Sigmoid colon (tissue), 7 donors: Measurements from ENCODE around the gene TTC22. TPM values are rescaled to one million over a fixed set of nuclear protein-coding genes. Genes with fewer than 3 reads are reported as not detected.

ENCODE experiments used
- DNase-seq: peaks from one replicate; pipeline ENCODE4 v3.0.0-alpha.2; 2019
- H3K27ac ChIP-seq, 4 donors: fragments of 200-600 bp; sonication (generic); one replicate each; pipeline ENCODE4 v1.5.1; 2016 to 2019; ENCODE audit warnings: mild to moderate bottlenecking in 1 of 4
- H3K27me3 ChIP-seq, 3 donors: fragments of 200-600 bp; sonication (generic); one replicate each; pipeline ENCODE4 v1.5.1; 2019; ENCODE audit warnings: mild to moderate bottlenecking in 1 of 3
- H3K36me3 ChIP-seq, 4 donors: fragments of 200-600 bp; sonication (generic); one replicate each; pipeline ENCODE4 v1.5.1; 2016 to 2019
- H3K4me1 ChIP-seq, 4 donors: fragments of 200-600 bp; sonication (generic); one replicate each; pipeline ENCODE4 v1.5.1; 2017 to 2019
- H3K4me3 ChIP-seq, 4 donors: fragments of 200-600 bp; sonication (generic); one replicate each; pipeline ENCODE4 v1.5.1; 2017 to 2019; ENCODE audit warnings: mild to moderate bottlenecking in 2 of 4, moderate library complexity in 1 of 4
- H3K9me3 ChIP-seq, 4 donors: fragments of 200-600 bp in 3 of 4; sonication (generic) in 3 of 4; one replicate each; pipeline versions ENCODE4 v1.5.1 to v1.6.1; 2013 to 2019
- CTCF ChIP-seq, 4 experiments: fragments of 450-650 bp in 3 of 4; fragments of 200-600 bp in 1 of 4; IDR thresholded peaks; one replicate each; pipeline ENCODE4 v1.5.1; 2016 to 2019; ENCODE audit warnings: antibody characterized with exemption in 4 of 4, mild to moderate bottlenecking in 3 of 4, moderate library complexity in 2 of 4
- EP300 ChIP-seq, 4 donors: sonication (generic); formaldehyde crosslinking; IDR thresholded peaks; one replicate each; pipeline ENCODE4 v1.6.1; 2017; ENCODE audit warnings: antibody characterized with exemption in 4 of 4
- POLR2A ChIP-seq, 2 donors: fragments of 450-650 bp; IDR thresholded peaks; one replicate each; pipeline ENCODE4 v1.6.1; 2016; ENCODE audit warnings: antibody characterized with exemption in 2 of 2, mild to moderate bottlenecking in 2 of 2, moderate library complexity in 2 of 2
- POLR2AphosphoS5 ChIP-seq, 4 donors: sonication (generic); formaldehyde crosslinking; IDR thresholded peaks; one replicate each; pipeline ENCODE4 v1.6.1; 2017; ENCODE audit warnings: antibody characterized with exemption in 4 of 4
- WGBS, 2 donors: extraction: QIAGEN DNeasy Blood & Tissue Kit; methylation state at CpG; one replicate each; pipeline ENCODE4 v1.1.7; 2013; 5-methylcytosine and 5-hydroxymethylcytosine counted together
- intact Hi-C: fragments of 100-400 bp; cut with DNase I; formaldehyde crosslinking; loops from one replicate; pipeline ENCODE4 v1.15.1; 2023
- polyA plus RNA-seq, 3 donors: library from polyadenylated mRNA; stranded (reverse); fragments of 200-250 nt; gene quantifications; one replicate each; pipeline ENCODE4 v1.2.3, GENCODE V29; 2013
- total RNA-seq, 4 donors: library from RNA; depleted of rRNA; stranded (reverse); fragments of >200 nt; gene quantifications; one replicate each; pipeline ENCODE4 v1.1.0, GENCODE V29; 2016
- donor health status: healthy with polysubstance abuse.
- donor health status: Bipolar disorder and iron deficiency.
- donor health status: healthy.

The TTC22 gene
- total and polyA plus RNA-seq, 7 donors: 0.81 to 39.1 (median 1.9) TPM

GRCh38 chr1:54758678-54759348 lies 42.3 kb downstream of the TTC22 start:
- peaks cover 0 to 11% (median 9%) of the 10 kb centered on the region in 4 donors for H3K4me1 ChIP-seq
- H3K9me3 ChIP-seq: no peaks in the 10 kb centered on the region
- peak; percentile 61 for DNase-seq
- no peak overlapping the region for H3K4me3 ChIP-seq
- peaks cover 11 to 36% (median 18%) of the 10 kb centered on the region in 4 donors for H3K36me3 ChIP-seq
- no peaks in the 10 kb centered on the region for H3K27me3 ChIP-seq
- TF ChIP-seq CTCF (IDR thresholded peaks at IDR 0.05): no peak
- no peak for TF ChIP-seq POLR2A (IDR thresholded peaks at IDR 0.05)
- no peak for TF ChIP-seq EP300 (IDR thresholded peaks at IDR 0.05)
- TF ChIP-seq POLR2AphosphoS5 (IDR thresholded peaks at IDR 0.05): no peak
- no peak overlapping the region for H3K27ac ChIP-seq
- WGBS, 2 donors: 94 to 95% methylated on average over 20 of the region's 20 CpGs
- intact Hi-C loops: no loop called here

GRCh38 chr1:54757833-54758232 lies 43.3 kb downstream of the TTC22 start:
- peaks cover 0 to 2% (median 0%) of the 10 kb centered on the region in 4 donors for H3K4me1 ChIP-seq
- no peaks in the 10 kb centered on the region for H3K27me3 ChIP-seq
- H3K9me3 ChIP-seq: no peaks in the 10 kb centered on the region
- 97% methylated on average over 9 of the region's 9 CpGs for WGBS, 2 donors
- H3K27ac ChIP-seq: no peak overlapping the region
- no peak for DNase-seq
- peaks cover 11 to 36% (median 18%) of the 10 kb centered on the region in 4 donors for H3K36me3 ChIP-seq
- TF ChIP-seq CTCF (IDR thresholded peaks at IDR 0.05): no peak
- TF ChIP-seq EP300 (IDR thresholded peaks at IDR 0.05): no peak
- no peak for TF ChIP-seq POLR2A (IDR thresholded peaks at IDR 0.05)
- no peak for TF ChIP-seq POLR2AphosphoS5 (IDR thresholded peaks at IDR 0.05)
- no peak overlapping the region for H3K4me3 ChIP-seq
- intact Hi-C loops: no loop called here

- no peaks in the 10 kb centered on the region for H3K4me1 ChIP-seq
- TF ChIP-seq POLR2A (IDR thresholded peaks at IDR 0.05) (no peak), CTCF (IDR thresholded peaks at IDR 0.05) (no peak), EP300 (IDR thresholded peaks at IDR 0.05) (no peak), POLR2AphosphoS5 (IDR thresholded peaks at IDR 0.05) (no peak)
- H3K9me3 ChIP-seq: no peaks in the 10 kb centered on the region
- peaks cover 11 to 36% (median 18%) of the 10 kb centered on the region in 4 donors for H3K36me3 ChIP-seq
- no peaks in the 10 kb centered on the region for H3K27me3 ChIP-seq
- DNase-seq: no peak
- H3K27ac ChIP-seq: no peak overlapping the region
- WGBS, 2 donors: 92 to 94% methylated on average over 25 of the region's 25 CpGs
- no peak overlapping the region for H3K4me3 ChIP-seq
- intact Hi-C loops: no loop called here
These were observed 46.4 kb downstream of the TTC22 start for GRCh38 chr1:54754486-54755285.

- no peak for DNase-seq
- intact Hi-C loops: no loop called here
- Histone ChIP-seq H3K4me1 (no peaks in the 10 kb centered on the region), H3K27ac (no peak overlapping the region), H3K27me3 (no peaks in the 10 kb centered on the region), H3K4me3 (no peak overlapping the region), H3K36me3 (peaks cover 11 to 36% (median 18%) of the 10 kb centered on the region in 4 donors), H3K9me3 (no peaks in the 10 kb centered on the region)
- whole genome bisulfite sequencing, 2 donors: 94 to 95% methylated on average over 22 of the region's 22 CpGs
- TF ChIP-seq POLR2AphosphoS5 (IDR thresholded peaks at IDR 0.05) (no peak), CTCF (IDR thresholded peaks at IDR 0.05) (no peak)
These were observed 47.1 kb downstream of the TTC22 start for GRCh38 chr1:54754045-54754444.
